Endothelial cell (in vitro differentiated cells): ENCODE results near the gene ZNF554. TPM values are rescaled to one million over a fixed set of nuclear protein-coding genes. Genes with fewer than 3 reads are reported as not detected.
"Not testable (repeated sequence)": the region's sequence is repeated elsewhere in the genome, so short reads cannot be mapped to it uniquely, and the experiment has no call there.

Source experiments
- DNase-seq: peaks from one replicate; pipeline ENCODE4 v3.0.0; 2021; ENCODE audit warnings: low spot score
- H3K27ac Mint-ChIP-seq: one replicate; pipeline ENCODE4 v1.8.0; 2021; ENCODE audit warnings: mixed read lengths, inconsistent platforms; ENCODE audit not compliant: unreplicated experiment
- H3K27me3 Mint-ChIP-seq: one replicate; pipeline ENCODE4 v1.8.0; 2021; ENCODE audit warnings: mild to moderate bottlenecking, moderate library complexity, mixed read lengths, inconsistent platforms; ENCODE audit not compliant: unreplicated experiment
- H3K36me3 Mint-ChIP-seq: one replicate; pipeline ENCODE4 v1.8.0; 2021; ENCODE audit warnings: mild to moderate bottlenecking, low read depth, mixed read lengths, inconsistent platforms; ENCODE audit not compliant: unreplicated experiment
- H3K4me1 Mint-ChIP-seq: one replicate; pipeline ENCODE4 v1.8.0; 2021; ENCODE audit warnings: mild to moderate bottlenecking, mixed read lengths, inconsistent platforms; ENCODE audit not compliant: unreplicated experiment
- H3K4me3 Mint-ChIP-seq: one replicate; pipeline ENCODE4 v1.8.0; 2021; ENCODE audit warnings: mild to moderate bottlenecking, mixed read lengths, inconsistent platforms; ENCODE audit not compliant: unreplicated experiment
- H3K9me3 Mint-ChIP-seq: one replicate; pipeline ENCODE4 v1.8.0; 2021; ENCODE audit warnings: mixed read lengths, inconsistent platforms; ENCODE audit not compliant: unreplicated experiment
- total RNA-seq: library from RNA; stranded (reverse); fragmentation: NEBNext Ultra II Directional; extraction: Animal tissue kit (Norgen Biotek cat#: 25700); gene quantifications from one replicate; pipeline ENCODE4 v1.2.1, GENCODE V29; 2021; ENCODE audit not compliant: unreplicated experiment
- TF ChIP-seq, protein P1 (sequence below): fragments of 200-600 bp; sonication (generic); IDR thresholded peaks from one replicate; pipeline ENCODE4 v1.5.0; 2021; ENCODE audit warnings: antibody characterized with exemption; ENCODE audit not compliant: unreplicated experiment

The ZNF554 gene
- total RNA-seq, 1 donor from 2014 or later: 9.0 TPM

GRCh38 chr19:2867025-2867991, 47.6 kb downstream of the ZNF554 start, which contains the start of gene ZNF556:
Gene ZNF556, plus strand, starts transcription at chr19:2867335. Its CDS starts 87 bp downstream, at chr19:2867422.
- peaks cover 9% of the 10 kb centered on the region for H3K27me3 Mint-ChIP-seq
- TF ChIP-seq, protein P1, sequence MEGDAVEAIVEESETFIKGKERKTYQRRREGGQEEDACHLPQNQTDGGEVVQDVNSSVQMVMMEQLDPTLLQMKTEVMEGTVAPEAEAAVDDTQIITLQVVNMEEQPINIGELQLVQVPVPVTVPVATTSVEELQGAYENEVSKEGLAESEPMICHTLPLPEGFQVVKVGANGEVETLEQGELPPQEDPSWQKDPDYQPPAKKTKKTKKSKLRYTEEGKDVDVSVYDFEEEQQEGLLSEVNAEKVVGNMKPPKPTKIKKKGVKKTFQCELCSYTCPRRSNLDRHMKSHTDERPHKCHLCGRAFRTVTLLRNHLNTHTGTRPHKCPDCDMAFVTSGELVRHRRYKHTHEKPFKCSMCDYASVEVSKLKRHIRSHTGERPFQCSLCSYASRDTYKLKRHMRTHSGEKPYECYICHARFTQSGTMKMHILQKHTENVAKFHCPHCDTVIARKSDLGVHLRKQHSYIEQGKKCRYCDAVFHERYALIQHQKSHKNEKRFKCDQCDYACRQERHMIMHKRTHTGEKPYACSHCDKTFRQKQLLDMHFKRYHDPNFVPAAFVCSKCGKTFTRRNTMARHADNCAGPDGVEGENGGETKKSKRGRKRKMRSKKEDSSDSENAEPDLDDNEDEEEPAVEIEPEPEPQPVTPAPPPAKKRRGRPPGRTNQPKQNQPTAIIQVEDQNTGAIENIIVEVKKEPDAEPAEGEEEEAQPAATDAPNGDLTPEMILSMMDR: no peak
- no peak within 1 kb of the TSS for H3K27ac Mint-ChIP-seq
- peaks cover 19% of the 10 kb centered on the region for H3K9me3 Mint-ChIP-seq
- DNase-seq: no peak
- H3K4me1 Mint-ChIP-seq: no peaks in the 10 kb centered on the region
- H3K4me3 Mint-ChIP-seq: no peak within 1 kb of the TSS
- peaks cover 20% of the 10 kb centered on the region for H3K36me3 Mint-ChIP-seq

GRCh38 chr19:2869618-2870017, 50.0 kb downstream of the ZNF554 start:
- Mint-ChIP-seq H3K27me3 (peaks cover 5% of the 10 kb centered on the region), H3K9me3 (peaks cover 5% of the 10 kb centered on the region), H3K4me1 (no peaks in the 10 kb centered on the region), H3K4me3 (no peak overlapping the region), H3K36me3 (peaks cover 12% of the 10 kb centered on the region), H3K27ac (no peak overlapping the region)
- DNase-seq: no peak
- TF ChIP-seq, protein P1: no peak

- H3K27ac Mint-ChIP-seq, H3K9me3 Mint-ChIP-seq, H3K36me3 Mint-ChIP-seq, H3K4me3 Mint-ChIP-seq, DNase-seq, H3K27me3 Mint-ChIP-seq, H3K4me1 Mint-ChIP-seq: not testable (repeated sequence)
Observed at GRCh38 chr19:2872175-2872574, 52.5 kb downstream of the ZNF554 start.

- H3K4me1 Mint-ChIP-seq: no peaks in the 10 kb centered on the region
- no peak overlapping the region for H3K27ac Mint-ChIP-seq
- H3K27me3 Mint-ChIP-seq: no peaks in the 10 kb centered on the region
- H3K36me3 Mint-ChIP-seq: peaks cover 3% of the 10 kb centered on the region
- no peak for DNase-seq
- H3K9me3 Mint-ChIP-seq: peaks cover 4% of the 10 kb centered on the region
- TF ChIP-seq, protein P1: no peak
- peak overlapping the region; percentile 28 for H3K4me3 Mint-ChIP-seq
Observed at GRCh38 chr19:2877398-2878331, 58.0 kb downstream of the ZNF554 start.

DNA sequence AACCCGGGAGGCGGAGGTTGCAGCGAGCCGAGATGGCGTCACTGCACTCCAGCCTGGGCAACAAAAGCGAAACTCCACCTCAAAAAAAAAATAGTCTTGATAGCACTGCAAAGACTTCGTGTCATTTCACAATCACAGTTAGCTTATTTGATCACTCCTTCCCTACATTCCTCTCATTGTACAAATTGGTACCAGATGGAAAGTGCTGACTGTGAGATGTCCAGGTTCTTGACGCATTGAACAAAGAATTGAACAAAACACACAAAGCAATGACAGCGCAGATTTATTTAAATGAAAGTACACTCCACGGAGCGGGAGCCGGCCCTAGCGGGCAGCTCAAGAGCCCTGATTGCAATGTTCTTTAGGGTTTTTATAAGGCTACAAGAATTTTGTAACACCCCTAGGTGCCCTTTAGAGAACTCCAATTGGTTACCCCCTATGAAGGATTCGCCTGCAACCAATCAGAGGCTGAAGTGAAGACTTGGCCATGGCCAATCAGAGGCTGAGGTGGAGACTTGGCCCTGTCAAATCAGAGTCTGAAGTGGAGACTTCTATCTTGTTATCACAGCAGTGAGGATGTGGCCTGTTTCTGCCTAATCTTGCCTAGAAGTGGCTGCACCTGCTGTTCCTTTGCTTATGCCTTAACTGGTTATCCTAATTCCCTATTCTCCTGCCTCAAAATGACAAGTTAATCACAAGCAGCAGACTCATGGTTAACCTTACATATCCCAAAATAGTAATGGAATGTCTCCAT, 64.2 kb downstream of the ZNF554 start:
- Mint-ChIP-seq H3K9me3 (no peaks in the 10 kb centered on the region), H3K36me3 (peaks cover 3% of the 10 kb centered on the region), H3K4me1 (no peaks in the 10 kb centered on the region), H3K4me3 (no peak overlapping the region), H3K27ac (no peak overlapping the region), H3K27me3 (no peaks in the 10 kb centered on the region)
- TF ChIP-seq, protein P1: no peak
- DNase-seq: no peak
